Measurements from ENCODE around the gene TGM2. TPM values are rescaled to one million over a fixed set of nuclear protein-coding genes. Genes with fewer than 3 reads are reported as not detected.

Gene TGM2
- total and polyA plus RNA-seq, 9 of the 15 experiments (the other 6 are each of a cell fraction or from before 2014, with no cell fraction given) = 5.5 to 78.5 (median 37.6) TPM

- TF ChIP-seq PRDM10 (IDR thresholded peaks at IDR 0.05; ENCODE audit: partially characterized antibody) (peak; percentile 23), U2AF1 (optimal IDR thresholded peaks at IDR 0.05; ENCODE audit: low read depth, low read length) (no peak), THRAP3 (IDR thresholded peaks at IDR 0.05; ENCODE audit: borderline replicate concordance) (no peak; the same call in 1 of the 2 replicates), CBX3 (IDR thresholded peaks at IDR 0.05; ENCODE audit: borderline replicate concordance in 1 of 2, low read length in 2 of 2) (peak in 1 of 2 experiments; percentile 71; a peak in 2 of 3 replicates), PTBP1 (IDR thresholded peaks at IDR 0.05; ENCODE audit: low read depth, low read length) (peak; percentile 99), ZC3H4 (CRISPR knock-in tag; IDR thresholded peaks at IDR 0.05; ENCODE audit: borderline replicate concordance) (no peak), ZNF695 (CRISPR knock-in tag; IDR thresholded peaks at IDR 0.05) (no peak), YY1 (IDR thresholded peaks at IDR 0.05; ENCODE audit: borderline replicate concordance in 1 of 3, control insufficient read depth in 1 of 3, extremely low read depth in 1 of 3, insufficient read depth in 3 of 3, insufficient read length in 1 of 3, insufficient replicate concordance in 2 of 3, low read depth in 1 of 3, low read length in 2 of 3) (peak in 2 of 3 experiments; percentile 61 to 84), JUN (IDR thresholded peaks at IDR 0.05; ENCODE audit: borderline replicate concordance, low read depth, low read length) (no peak), JUN (CRISPR knock-in tag; IDR thresholded peaks at IDR 0.05; ENCODE audit: borderline replicate concordance) (no peak), ZBTB17 (CRISPR knock-in tag; IDR thresholded peaks at IDR 0.05) (no peak; the same call in 1 of the 2 replicates), HOXB6 (CRISPR knock-in tag; IDR thresholded peaks at IDR 0.05; ENCODE audit: borderline replicate concordance) (no peak), PATZ1 (CRISPR knock-in tag; IDR thresholded peaks at IDR 0.05; ENCODE audit: borderline replicate concordance) (no peak; the same call in 1 of the 2 replicates), NFIX (CRISPR knock-in tag; IDR thresholded peaks at IDR 0.05; ENCODE audit: low read depth) (no peak), KLF16 (IDR thresholded peaks at IDR 0.05) (peak; percentile 78; the same call in 1 of the 2 replicates), MTA3 (IDR thresholded peaks at IDR 0.05; ENCODE audit: borderline replicate concordance) (no peak; the same call in 1 of the 2 replicates), ELF1 (tag; IDR thresholded peaks at IDR 0.05) (no peak), NFE2 (IDR thresholded peaks at IDR 0.05; ENCODE audit: low read depth) (no peak), FUS (optimal IDR thresholded peaks at IDR 0.05; ENCODE audit: low read depth, low read length) (no peak), HCFC1 (IDR thresholded peaks at IDR 0.05; ENCODE audit: low read depth, low read length) (peak; percentile 21; the same call in 1 of the 2 replicates), ZBTB26 (CRISPR knock-in tag; IDR thresholded peaks at IDR 0.05) (no peak)
These were observed 4.9 kb downstream of the TGM2 start (continued) for GRCh38 chr20:38159957-38160756.
